HG02885 (cell line): ENCODE data around the gene RGS13.

ENCODE experiments used
- ATAC-seq: cut with Tn5 transposase; IDR thresholded peaks from one replicate; pipeline ENCODE4 v1.9.1; 2021; ENCODE audit warnings: mild to moderate bottlenecking; ENCODE audit not compliant: unreplicated experiment, poor library complexity

Gene RGS13

DNA sequence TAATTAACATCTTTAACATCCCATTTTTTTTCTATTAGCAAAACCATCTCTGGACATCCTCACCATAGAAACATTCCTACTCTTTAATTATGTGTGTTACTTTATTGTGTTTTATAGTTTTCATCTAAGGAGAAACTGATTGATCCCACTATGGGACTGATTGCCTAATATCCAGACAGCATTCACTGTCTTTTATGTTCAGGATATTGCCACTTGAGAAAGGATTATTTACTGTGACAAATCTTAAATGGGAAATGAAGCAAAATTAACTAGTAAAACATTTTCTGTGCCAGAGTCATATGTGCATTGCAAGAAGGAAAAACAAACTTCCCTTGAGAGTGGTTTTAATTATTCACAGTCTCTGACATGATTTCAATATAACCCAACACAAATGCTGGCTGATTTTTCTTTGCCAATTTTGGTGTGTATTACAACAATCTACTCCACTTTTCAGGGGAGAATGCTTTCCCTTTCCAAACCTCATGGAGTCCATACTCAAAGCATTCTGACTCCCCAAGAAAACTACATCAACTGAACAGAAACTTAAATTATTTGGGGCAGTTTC is 15.8 kb upstream of the RGS13 start:
- no peak for ATAC-seq

GRCh38 chr1:192626366-192627179 is 9.4 kb upstream of the RGS13 start:
- ATAC-seq = peak; percentile 92

GRCh38 chr1:192627901-192628300 is 8.0 kb upstream of the RGS13 start:
- ATAC-seq = no peak

GRCh38 chr1:192628396-192629057 is 7.4 kb upstream of the RGS13 start:
- no peak for ATAC-seq

DNA sequence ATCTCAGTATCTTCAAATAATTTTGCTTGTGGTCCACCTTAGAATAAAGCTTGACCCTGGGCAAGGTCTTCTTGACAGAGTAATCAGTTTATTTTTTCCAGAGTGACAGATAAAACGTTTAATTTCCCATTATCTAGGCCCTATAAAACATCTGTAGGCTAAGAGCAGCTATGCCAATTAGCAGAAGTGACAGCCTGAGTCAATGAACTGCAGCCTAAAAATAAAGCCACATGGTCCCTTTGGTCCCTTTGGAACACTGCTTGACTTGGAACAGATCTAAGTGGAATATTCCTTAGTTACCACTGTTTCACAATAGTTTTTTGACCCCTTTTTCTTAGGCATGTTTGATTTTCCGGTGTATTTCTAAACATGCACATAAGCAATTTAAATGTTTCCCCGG is 6.3 kb upstream of the RGS13 start:
- no peak for ATAC-seq

GRCh38 chr1:192630521-192631287 is 5.2 kb upstream of the RGS13 start:
- no peak for ATAC-seq

- no peak for ATAC-seq
Observed at GRCh38 chr1:192631749-192632148, 4.2 kb upstream of the RGS13 start.

- no peak for ATAC-seq
Observed at GRCh38 chr1:192632188-192632587, 3.8 kb upstream of the RGS13 start.

- no peak for ATAC-seq
Observed at GRCh38 chr1:192632641-192633532, 3.1 kb upstream of the RGS13 start.

DNA sequence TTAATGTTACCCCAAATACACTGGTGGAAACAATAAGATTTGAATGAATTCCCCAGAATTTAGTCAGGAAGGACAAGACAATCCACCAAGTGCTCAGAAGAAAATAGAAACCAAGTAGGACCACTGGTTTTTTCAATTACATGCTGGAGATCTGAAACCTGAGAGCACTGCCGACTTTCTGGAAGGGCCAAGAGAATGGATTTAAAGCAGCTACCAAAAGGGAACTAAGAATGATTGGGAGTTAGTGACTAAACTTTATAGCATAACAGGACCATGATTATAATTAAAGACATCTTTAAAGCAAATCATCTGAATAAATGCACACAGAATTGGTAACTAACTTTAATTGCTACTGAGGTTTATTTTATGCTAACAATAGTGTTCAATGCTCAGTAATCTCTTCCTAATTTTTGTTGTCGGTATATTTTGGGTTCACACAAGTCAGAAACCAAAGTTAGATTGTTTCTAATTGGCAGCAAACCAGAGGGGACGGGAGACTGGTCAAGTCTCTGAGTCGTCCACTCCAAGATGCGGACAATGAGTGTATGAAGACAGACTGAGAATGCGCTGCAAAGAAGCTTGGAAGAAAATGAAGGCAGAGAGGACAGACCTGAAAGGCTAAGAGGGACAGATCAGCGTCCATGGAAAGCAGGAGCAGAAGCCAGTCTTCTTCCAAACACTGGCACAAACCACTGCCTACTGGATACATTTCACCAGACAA is 2.3 kb upstream of the RGS13 start:
- ATAC-seq = no peak

DNA sequence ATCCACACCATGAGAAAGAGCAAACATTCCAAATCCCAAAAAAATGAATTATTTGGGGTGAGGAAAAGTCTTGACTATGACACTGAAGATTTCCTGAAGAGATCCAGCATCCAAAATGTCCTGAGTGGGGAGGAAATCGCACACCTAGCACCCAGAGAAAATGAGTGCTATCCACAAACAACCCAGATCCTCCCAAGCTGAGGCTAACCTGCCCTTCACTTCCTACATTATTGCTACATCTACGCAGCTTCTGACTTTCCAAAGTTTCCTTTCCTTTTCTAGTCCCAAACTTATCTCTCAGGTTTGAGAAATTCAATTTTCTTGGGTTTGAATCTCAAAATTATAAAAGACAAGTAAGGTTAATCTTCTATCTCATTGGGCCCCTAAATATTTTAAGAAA is 906 bp upstream of the RGS13 start:
- ATAC-seq = no peak

- ATAC-seq = peak; percentile 86
Observed at GRCh38 chr1:192639607-192640368, 3.8 kb downstream of the RGS13 start.

DNA sequence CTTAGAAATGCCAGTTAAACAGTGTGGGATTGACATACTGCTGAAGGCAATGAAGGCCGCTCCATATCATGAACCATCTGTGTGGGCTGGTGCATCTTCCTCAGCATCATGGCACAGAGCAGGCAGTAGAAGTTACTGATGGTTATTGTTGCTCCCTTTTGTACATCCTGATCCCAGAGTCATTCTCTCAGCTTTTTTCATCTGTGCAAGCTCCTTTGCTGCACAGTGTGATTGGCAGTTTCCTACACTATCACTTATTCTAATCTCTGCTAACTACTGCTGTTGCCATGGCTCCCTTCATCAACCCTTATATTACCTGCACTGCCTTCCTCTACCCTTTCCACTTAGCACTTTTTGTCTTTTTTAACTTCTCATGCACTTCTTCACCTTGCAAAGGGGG is 16.2 kb downstream of the RGS13 start:
- ATAC-seq = no peak

GRCh38 chr1:192654120-192654519 is 18.2 kb downstream of the RGS13 start:
- ATAC-seq = no peak

DNA sequence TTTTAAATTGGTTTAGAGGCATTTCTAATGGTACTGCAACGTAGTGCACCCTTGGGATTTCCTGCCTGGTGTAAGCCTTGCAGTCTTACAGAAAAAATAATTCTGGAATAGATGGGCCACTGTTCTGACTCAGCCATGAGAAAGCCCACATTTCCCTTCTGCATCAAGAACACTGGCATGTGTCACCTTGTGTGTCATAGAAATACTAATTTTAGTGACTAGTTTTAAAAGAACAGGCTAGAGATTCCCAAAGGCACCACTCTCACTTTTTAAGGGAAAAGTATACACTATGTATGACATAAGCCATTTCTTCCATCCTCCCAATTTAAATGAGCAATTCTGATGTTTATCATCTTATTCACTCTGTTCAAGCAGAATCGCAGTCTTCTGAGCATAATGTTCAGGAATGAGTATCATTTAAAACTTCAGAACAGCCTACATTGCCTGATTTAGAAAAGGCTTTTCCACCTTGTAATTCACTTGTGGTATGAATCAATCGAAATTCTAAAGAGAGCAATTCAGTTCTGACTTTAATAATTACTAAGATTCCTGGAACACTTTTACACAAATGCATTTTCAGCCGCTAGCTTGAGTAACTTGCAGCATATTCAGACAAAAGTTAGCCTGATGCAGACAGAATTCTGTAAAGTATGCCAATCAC is 18.8 kb downstream of the RGS13 start:
- no peak for ATAC-seq

- no peak for ATAC-seq
Observed at GRCh38 chr1:192657760-192658159, 21.8 kb downstream of the RGS13 start.

GRCh38 chr1:192658255-192658654 is 22.3 kb downstream of the RGS13 start:
- ATAC-seq = no peak

DNA sequence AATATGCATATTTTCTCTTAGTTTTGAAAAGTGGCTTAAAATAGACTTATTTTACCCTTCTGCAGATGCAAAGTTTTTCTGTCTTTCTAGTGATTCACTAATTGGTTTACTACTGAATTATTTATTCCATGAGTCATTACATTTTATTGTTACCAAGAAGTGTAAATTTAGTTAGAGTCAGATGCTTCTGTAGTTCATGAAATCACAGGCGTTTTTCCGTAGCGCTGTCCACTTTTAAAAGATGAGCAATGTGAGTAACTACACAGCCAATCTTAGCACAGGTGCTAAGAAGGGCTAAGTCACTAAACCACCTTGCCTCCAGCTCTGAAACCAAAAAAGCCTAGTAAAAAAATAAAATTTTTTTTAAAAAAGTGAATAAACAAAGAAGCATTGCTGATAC is 24.7 kb downstream of the RGS13 start:
- ATAC-seq = no peak
